Stomach smooth muscle (tissue), 2 donors: ENCODE results near the gene SDE2.
"Not testable (repeated sequence)": the region's sequence is repeated elsewhere in the genome, so short reads cannot be mapped to it uniquely, and the experiment has no call there.

Experiments used
- H3K27ac ChIP-seq: one replicate; pipeline ENCODE4 v1.7.0; 2013; ENCODE audit warnings: mild to moderate bottlenecking, low read length, inconsistent platforms
- H3K27me3 ChIP-seq, 2 donors: one replicate each; pipeline ENCODE4 v1.7.0; 2013; ENCODE audit warnings: low read length in 2 of 2; ENCODE audit not compliant: insufficient read depth in 2 of 2, control insufficient read depth in 1 of 2
- H3K36me3 ChIP-seq, 2 donors: one replicate each; pipeline ENCODE4 v1.7.0; 2013; ENCODE audit warnings: low read length in 2 of 2; ENCODE audit not compliant: control insufficient read depth in 2 of 2, insufficient read depth in 2 of 2
- H3K4me1 ChIP-seq: one replicate; pipeline ENCODE4 v1.7.0; 2013; ENCODE audit warnings: low read length; ENCODE audit not compliant: control insufficient read depth, insufficient read depth
- H3K4me3 ChIP-seq, 2 donors: one replicate each; pipeline ENCODE4 v1.7.0; 2013; ENCODE audit warnings: low read length in 2 of 2
- H3K9ac ChIP-seq, 2 donors: one replicate each; pipeline ENCODE4 v1.7.0; 2013; ENCODE audit warnings: low read length in 2 of 2, mild to moderate bottlenecking in 1 of 2
- H3K9me3 ChIP-seq, 2 donors: one replicate each; pipeline ENCODE4 v1.7.0; 2013; ENCODE audit warnings: low read length in 2 of 2; ENCODE audit not compliant: control insufficient read depth in 2 of 2
- donor health status: healthy.
- donor health status: Pancreatic carcinoma.

Gene SDE2

DNA sequence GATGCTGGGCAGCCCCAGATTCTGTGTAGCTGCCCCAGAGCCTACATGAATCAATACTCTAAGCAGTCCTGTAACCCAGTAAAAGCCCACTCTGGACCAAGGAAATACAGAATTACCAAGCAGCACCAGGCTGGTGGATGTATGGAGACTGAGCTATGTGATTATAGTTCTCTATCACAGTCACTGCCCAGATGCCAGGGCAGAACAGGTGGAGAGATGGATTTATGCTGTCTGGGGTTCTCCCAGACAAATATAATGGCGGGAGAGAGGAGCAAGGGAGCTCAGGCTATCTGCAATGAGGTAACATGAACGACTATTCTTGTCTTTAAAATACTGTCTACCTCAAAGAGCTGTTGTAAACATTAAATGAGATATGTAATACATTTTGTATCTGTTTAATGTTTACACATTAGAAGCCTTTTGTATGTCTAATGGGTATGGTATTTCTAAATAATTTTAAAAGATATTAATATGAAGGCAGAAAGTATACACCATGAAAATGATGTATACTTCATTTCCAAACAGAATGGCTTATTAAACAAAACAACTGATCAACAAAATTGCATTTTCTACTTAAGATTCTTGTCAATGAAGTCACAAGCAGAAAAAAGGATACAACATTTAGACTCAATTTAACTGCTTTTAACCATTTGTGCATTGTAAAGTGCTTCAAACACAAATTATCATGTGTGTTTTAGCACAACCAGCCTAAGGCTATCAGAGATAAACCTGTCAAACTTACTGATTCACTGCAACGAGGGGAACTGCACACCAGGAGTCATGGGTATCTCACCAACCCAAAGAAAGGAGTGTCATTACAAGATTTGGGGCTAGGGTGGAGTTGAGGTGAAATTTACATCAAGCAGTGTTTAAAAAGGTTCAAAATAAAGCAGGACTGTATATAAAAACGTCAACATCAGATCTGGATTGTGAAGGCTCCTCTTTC lies 3.0 kb downstream of the SDE2 start:
- Histone ChIP-seq H3K9ac (no peak overlapping the region), H3K4me3 (no peak overlapping the region), H3K36me3 (peaks cover 20 to 22% of the 10 kb centered on the region in 2 donors), H3K4me1 (peaks cover 15% of the 10 kb centered on the region), H3K27ac (no peak overlapping the region), H3K9me3 (no peaks in the 10 kb centered on the region), H3K27me3 (no peaks in the 10 kb centered on the region)

DNA sequence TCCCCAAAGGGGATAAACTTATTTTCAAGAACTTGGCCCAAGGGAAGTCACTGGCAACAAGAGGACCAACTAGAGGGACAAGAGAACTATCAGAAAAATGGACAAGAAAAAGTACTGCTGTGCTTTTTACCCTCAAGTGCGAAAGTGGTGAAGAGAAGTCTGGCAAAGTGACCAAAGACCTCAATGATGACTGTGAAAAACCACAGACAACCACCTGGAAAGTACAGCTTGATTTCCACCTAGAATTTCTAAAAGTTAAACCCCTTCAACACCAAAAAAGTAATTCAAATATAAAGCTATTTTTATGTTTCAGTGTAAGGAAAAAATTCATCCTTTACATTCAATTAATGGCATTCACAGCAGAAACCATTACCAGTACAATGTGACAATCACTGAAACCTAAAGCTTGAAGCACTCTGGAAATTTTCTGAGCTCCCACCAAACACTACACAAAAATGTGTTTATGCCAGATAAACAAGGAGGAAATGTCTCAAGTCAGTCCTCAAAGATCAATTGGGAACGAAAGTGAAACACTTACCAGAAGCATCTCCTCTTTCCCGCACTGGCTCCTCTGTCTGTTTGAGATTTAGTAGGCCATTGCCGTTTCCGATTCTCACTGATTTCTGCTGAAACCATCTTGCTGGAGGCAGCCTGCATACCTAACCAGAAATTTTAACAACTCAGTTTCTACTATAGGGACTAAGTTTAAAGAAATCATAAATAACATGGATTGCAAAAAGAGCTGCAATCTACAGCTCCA lies 8.3 kb downstream of the SDE2 start:
- no peak overlapping the region for H3K27ac ChIP-seq
- no peaks in the 10 kb centered on the region for H3K9me3 ChIP-seq
- peaks cover 2% of the 10 kb centered on the region for H3K4me1 ChIP-seq
- H3K36me3 ChIP-seq, result peaks cover 37 to 52% of the 10 kb centered on the region in 2 donors
- H3K27me3 ChIP-seq, result no peaks in the 10 kb centered on the region
- H3K4me3 ChIP-seq, result no peak overlapping the region
- no peak overlapping the region for H3K9ac ChIP-seq

DNA sequence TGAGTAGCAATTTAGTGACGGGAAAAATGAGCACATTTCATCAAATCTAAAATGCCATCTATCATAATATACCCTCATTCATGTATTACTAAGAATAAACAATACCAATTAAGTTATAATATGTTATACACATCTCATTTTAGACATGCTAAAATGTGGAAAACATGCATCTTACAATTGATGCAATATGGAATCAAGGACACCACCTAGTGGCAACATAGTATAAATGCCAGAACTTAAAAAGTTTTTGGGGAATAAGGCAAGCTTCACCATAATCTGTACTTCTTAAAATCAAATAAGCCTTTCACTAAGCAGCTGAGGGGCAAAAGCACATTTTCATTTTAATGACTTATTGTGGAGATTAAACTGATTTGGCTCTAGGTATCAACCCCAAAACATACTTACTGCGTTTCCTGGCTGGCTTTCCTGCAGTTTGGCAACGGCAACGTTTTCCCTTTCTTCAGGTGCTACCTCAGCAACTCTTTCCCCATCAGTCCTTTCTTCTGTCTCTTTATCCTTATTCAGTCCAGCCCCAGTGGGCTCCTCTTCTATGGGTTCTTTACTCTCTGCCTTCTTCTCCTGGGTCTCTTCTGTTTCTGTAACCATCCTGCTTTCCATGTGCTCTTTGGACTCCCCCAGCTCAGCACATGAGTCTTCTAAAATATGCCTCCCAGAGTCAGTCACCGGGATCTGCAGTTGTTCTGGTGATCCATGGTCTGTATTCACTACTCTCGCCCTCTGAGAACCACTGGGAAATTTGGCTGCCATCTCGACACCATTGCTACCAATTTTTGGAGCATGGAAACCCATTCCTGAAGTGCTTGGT lies 11.4 kb downstream of the SDE2 start:
- H3K36me3 ChIP-seq, result peaks cover 36 to 52% of the 10 kb centered on the region in 2 donors
- H3K27ac ChIP-seq, result no peak overlapping the region
- no peak overlapping the region for H3K4me3 ChIP-seq
- H3K4me1 ChIP-seq, result no peaks in the 10 kb centered on the region
- H3K9me3 ChIP-seq, result no peaks in the 10 kb centered on the region
- no peaks in the 10 kb centered on the region for H3K27me3 ChIP-seq
- H3K9ac ChIP-seq, result no peak overlapping the region

DNA sequence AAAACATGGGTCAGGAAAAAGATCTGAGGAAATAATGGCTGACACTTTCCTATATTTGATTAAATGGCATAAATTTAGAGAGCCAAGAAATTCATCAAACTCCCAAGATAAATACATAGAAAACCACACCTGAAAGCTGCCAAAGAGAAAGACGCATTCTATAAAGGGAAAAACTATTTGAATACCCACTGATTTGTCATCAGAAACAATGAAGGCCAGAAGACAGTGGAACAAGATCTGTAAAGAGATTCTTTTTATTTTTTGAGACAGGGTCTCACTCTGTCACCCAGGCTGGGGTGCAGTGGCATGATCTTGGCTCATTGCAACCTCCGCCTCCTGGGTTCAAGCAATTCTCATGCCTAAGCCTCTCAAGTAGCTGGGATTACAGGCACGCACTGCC lies 17.4 kb downstream of the SDE2 start:
- Histone ChIP-seq H3K36me3 (peaks cover 25 to 27% of the 10 kb centered on the region in 2 donors), H3K9me3 (no peaks in the 10 kb centered on the region), H3K4me1 (no peaks in the 10 kb centered on the region), H3K9ac (no peak overlapping the region), H3K4me3 (no peak overlapping the region), H3K27ac (no peak overlapping the region), H3K27me3 (no peaks in the 10 kb centered on the region)

DNA sequence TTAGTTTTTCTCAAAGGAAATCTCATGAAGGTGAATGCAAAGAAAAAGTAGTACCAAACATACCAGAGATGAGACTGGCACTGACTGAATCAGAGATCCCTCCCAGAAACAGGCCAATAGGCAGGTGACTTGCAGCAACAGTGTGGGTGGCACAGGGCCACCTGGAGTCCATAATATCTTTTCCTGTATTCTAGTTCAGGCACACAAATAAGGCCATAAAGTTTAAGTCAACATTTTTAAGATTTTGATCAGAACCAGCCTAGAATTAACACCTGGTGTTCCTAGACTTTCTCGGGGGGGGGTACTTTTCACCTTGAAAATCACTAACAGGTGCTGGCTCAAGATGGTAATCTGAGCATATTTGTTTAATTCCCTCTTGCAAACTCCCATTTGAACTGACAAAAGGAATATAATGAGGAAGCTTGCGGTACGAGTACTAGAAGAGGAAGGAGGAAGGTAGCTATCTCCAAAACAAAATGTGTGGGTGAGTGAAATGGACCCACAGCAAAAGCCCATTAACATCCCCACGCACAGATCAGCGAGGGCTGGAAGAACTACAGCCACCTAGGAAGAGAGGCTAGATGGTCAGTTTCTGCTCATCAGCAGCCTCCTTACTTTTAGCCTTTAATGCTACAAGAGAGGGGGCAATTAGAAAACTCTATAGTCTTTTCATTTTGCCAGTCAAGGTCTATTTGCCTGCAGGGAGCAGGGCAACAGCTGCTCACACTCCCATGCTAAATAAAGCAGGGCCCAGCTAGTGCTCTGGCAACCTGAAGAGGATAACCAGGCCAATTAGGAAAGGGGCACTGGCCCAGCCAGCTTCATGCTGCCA lies 18.9 kb downstream of the SDE2 start:
- H3K4me3 ChIP-seq, result no peak overlapping the region
- H3K4me1 ChIP-seq, result peaks cover 2% of the 10 kb centered on the region
- no peaks in the 10 kb centered on the region for H3K27me3 ChIP-seq
- H3K36me3 ChIP-seq, result peaks cover 22 to 23% of the 10 kb centered on the region in 2 donors
- H3K9ac ChIP-seq, result no peak overlapping the region
- no peak overlapping the region for H3K27ac ChIP-seq
- H3K9me3 ChIP-seq, result no peaks in the 10 kb centered on the region

DNA sequence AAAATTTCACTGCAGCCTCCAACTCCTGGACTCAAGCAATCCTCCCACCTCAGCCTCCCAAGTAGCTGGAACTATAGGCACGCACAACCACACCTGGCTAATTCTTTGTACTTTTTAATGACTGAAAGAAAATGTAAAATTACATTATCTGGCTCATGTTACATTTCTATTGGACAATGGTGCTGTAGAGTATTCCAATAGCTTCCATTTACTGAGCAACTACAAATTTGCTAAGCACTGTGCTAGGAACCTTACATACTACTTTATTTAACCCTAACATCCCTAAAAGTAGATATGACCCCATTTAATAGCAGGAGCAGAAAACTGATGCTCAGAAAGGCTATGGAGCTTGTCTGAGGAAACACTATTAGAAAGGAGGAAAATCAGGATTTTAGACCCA lies 19.7 kb downstream of the SDE2 start:
- no peak overlapping the region for H3K9ac ChIP-seq

DNA sequence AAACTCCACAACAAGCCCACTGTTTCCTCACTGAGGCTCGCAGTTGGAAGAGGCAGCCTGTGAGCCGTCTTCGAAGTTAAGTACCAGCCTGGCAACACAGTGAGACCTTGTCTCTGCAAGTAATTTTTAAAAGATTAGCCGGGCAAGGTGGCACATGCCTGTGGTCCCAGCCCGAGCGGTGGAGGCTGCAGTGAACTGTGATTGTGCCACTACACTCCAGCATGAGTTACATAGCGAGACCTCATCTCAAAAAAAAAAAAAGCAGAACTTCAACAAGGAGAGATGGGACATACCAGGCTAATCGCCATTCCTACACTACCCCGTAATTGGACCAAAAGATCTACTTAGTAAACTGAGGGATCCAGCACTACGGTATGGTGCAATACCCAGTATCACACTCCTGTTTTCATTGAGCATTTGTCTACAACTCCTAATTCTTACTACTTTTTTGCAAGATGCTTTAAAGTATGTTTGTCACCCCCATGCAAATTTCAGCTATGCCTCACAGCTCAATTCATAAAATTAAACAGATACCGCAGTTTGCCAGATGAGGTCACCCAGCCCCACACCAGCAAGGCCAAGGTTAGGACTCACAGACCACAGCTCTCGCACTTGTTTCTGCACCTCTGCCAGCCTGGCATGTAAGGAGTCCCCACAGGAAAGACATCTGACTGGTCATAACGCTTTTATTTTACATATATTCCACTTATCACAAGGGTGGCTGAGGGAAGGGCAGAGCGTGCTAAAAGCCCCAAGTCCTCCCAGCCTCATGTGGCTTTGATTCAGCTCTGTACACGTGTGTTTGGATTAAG lies 21.0 kb downstream of the SDE2 start:
- Histone ChIP-seq H3K27me3 (no peaks in the 10 kb centered on the region), H3K9ac (no peak overlapping the region), H3K27ac (no peak overlapping the region), H3K4me1 (peaks cover 2% of the 10 kb centered on the region), H3K36me3 (peaks cover 16% of the 10 kb centered on the region in 2 donors), H3K4me3 (no peak overlapping the region), H3K9me3 (no peaks in the 10 kb centered on the region)

More for the DNA sequence above, 19.7 kb downstream of the SDE2 start:
- no peak overlapping the region for H3K27ac ChIP-seq
- H3K9me3 ChIP-seq, result no peaks in the 10 kb centered on the region
- H3K4me3 ChIP-seq, result no peak overlapping the region
- peaks cover 2% of the 10 kb centered on the region for H3K4me1 ChIP-seq
- peaks cover 20 to 21% of the 10 kb centered on the region in 2 donors for H3K36me3 ChIP-seq
- H3K27me3 ChIP-seq, result no peaks in the 10 kb centered on the region

DNA sequence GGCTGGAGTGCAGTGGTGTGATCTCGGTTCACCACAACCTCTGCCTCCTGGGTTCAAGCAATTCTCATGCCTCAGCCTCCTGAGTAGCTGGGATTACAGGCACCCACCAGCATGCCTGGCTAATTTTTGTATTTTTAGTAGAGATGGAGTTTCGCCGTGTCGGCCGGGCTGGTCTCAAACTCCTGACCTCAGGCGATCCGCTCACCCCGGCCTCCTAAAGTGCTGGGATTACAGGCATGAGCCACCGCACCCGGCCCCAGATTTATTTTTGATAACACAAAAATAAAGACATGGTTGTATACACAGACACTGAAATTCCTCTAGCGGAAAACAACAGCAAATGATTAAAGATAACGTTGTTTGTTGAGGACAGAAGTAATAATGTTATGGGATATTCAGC lies 24.0 kb downstream of the SDE2 start:
- not testable (repeated sequence) for H3K9ac ChIP-seq, H3K4me1 ChIP-seq, H3K4me3 ChIP-seq, H3K27ac ChIP-seq, H3K27me3 ChIP-seq, H3K9me3 ChIP-seq
- H3K36me3 ChIP-seq, result peaks cover 4 to 13% of the 10 kb centered on the region in 2 donors

DNA sequence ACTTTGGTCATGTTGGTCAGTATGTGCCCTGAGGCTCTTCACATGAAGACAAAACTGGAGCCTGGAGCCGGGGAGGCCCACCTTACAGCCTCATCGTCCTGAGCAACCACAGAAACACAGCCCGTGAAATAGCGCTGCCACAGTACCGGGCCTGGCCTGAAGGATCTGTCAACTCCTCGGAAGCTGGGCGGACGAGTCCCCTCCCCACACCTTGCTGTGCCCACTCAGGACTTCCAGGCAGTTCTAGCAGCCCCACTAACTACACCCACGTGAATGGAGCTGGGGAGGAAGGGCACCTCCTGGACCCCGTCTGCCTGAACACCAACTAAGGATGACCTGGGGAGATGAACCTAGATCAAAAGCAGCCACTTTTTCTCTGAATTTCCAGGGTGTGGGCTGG lies 24.7 kb downstream of the SDE2 start:
- Histone ChIP-seq H3K4me1 (peaks cover 2% of the 10 kb centered on the region), H3K27ac (no peak overlapping the region), H3K9me3 (no peaks in the 10 kb centered on the region), H3K4me3 (no peak overlapping the region), H3K36me3 (peaks cover 0 to 9% of the 10 kb centered on the region in 2 donors), H3K9ac (no peak overlapping the region), H3K27me3 (no peaks in the 10 kb centered on the region)
